ENCODE measurements around the gene TTC39A.

TTC39A gene

GRCh38 chr1:51330331-51331201, at the start of gene TTC39A:
TSS of gene TTC39A (minus strand) at chr1:51330562. CDS start at chr1:51330477, 85 bp downstream.
- DNase-seq: no peak

GRCh38 chr1:51378871-51379270, 48.5 kb upstream of the TTC39A start:
- DNase-seq: no peak

GRCh38 chr1:51373898-51374297, 43.5 kb upstream of the TTC39A start:
- no peak for DNase-seq

GRCh38 chr1:51372561-51372960, 42.2 kb upstream of the TTC39A start:
- no peak for DNase-seq

GRCh38 chr1:51369171-51369570, 38.8 kb upstream of the TTC39A start:
- DNase-seq: no peak

- no peak for DNase-seq
Measured at GRCh38 chr1:51365774-51366173, 35.4 kb upstream of the TTC39A start.

GRCh38 chr1:51359879-51360278, 29.5 kb upstream of the TTC39A start:
- DNase-seq: no peak

GRCh38 chr1:51355382-51355781, 25.0 kb upstream of the TTC39A start:
- DNase-seq: no peak

GRCh38 chr1:51354416-51354815, 24.1 kb upstream of the TTC39A start:
- DNase-seq: no peak

- no peak for DNase-seq
Measured at GRCh38 chr1:51351907-51352306, 21.5 kb upstream of the TTC39A start.

- DNase-seq: no peak
Measured at GRCh38 chr1:51349862-51350261, 19.5 kb upstream of the TTC39A start.

- DNase-seq: no peak
Measured at GRCh38 chr1:51348147-51348527, 17.8 kb upstream of the TTC39A start.

- no peak for DNase-seq
Measured at GRCh38 chr1:51347398-51348146, 17.2 kb upstream of the TTC39A start.

- no peak for DNase-seq
Measured at GRCh38 chr1:51346086-51346942, 16.0 kb upstream of the TTC39A start.

GRCh38 chr1:51345300-51345687, 14.9 kb upstream of the TTC39A start:
- no peak for DNase-seq

- no peak for DNase-seq
Measured at GRCh38 chr1:51344602-51345299, 14.4 kb upstream of the TTC39A start.

- no peak for DNase-seq
Measured at GRCh38 chr1:51344276-51344601, 13.9 kb upstream of the TTC39A start.

- DNase-seq: no peak
Measured at GRCh38 chr1:51343624-51344023, 13.3 kb upstream of the TTC39A start.

GRCh38 chr1:51342591-51343206, 12.3 kb upstream of the TTC39A start:
- DNase-seq: no peak

- DNase-seq: no peak
Measured at GRCh38 chr1:51341876-51342496, 11.6 kb upstream of the TTC39A start.

GRCh38 chr1:51340380-51340779, 10.0 kb upstream of the TTC39A start:
- DNase-seq: no peak

GRCh38 chr1:51336711-51337110, 6.3 kb upstream of the TTC39A start:
- DNase-seq: no peak

All from GOT3 (cell line).